Right lobe of liver (tissue), 6 donors: ENCODE data around the gene CACNA1C. TPM values are rescaled to one million over a fixed set of nuclear protein-coding genes. Genes with fewer than 3 reads are reported as not detected.

ENCODE experiments used
- ATAC-seq, 4 donors: fragments of 200-7000 bp; cut with Tn5 transposase; one replicate each; pipeline ENCODE4 v1.9.1; 2020; ENCODE audit warnings: mild to moderate bottlenecking in 4 of 4, moderate library complexity in 4 of 4
- DNase-seq, 3 donors: peaks; one replicate each; pipeline ENCODE4 v3.0.0-alpha.2; 2020
- H3K27ac ChIP-seq, 3 donors: fragments of 200-600 bp; one replicate each; pipeline ENCODE4 v1.8.0; 2022
- H3K27me3 ChIP-seq, 2 donors: fragments of 200-600 bp; one replicate each; pipeline ENCODE4 v1.8.0; 2022
- H3K36me3 ChIP-seq, 4 donors: fragments of 200-600 bp; sonication (generic) in 1 of 4; one replicate each; pipeline versions ENCODE4 v1.5.1 to v1.8.0; 2017 to 2022; ENCODE audit warnings: control low read depth in 1 of 4
- H3K4me1 ChIP-seq, 4 donors: fragments of 200-600 bp; sonication (generic) in 1 of 4; one replicate each; pipeline versions ENCODE4 v1.5.1 to v1.8.0; 2017 to 2022; ENCODE audit warnings: control low read depth in 1 of 4
- H3K4me3 ChIP-seq, 3 donors: fragments of 200-600 bp; one replicate each; pipeline ENCODE4 v1.8.0; 2022
- H3K9me3 ChIP-seq, 4 donors: fragments of 200-600 bp; sonication (generic) in 1 of 4; one replicate each; pipeline versions ENCODE4 v1.5.1 to v1.8.0; 2017 to 2022; ENCODE audit warnings: control low read depth in 1 of 4
- POLR2A ChIP-seq: fragments of 450-650 bp; IDR thresholded peaks from one replicate; pipeline ENCODE4 v1.6.1; 2017; ENCODE audit warnings: antibody characterized with exemption, mild to moderate bottlenecking
- WGBS: methylation state at CpG from one replicate; pipeline ENCODE4 v1.1.6; 2018; ENCODE audit warnings: low coverage, low lambda C conversion rate; ENCODE audit not compliant: insufficient coverage; ENCODE audit errors: missing lambda C conversion rate; 5-methylcytosine and 5-hydroxymethylcytosine counted together
- intact Hi-C, 2 donors: fragments of 100-400 bp; cut with DNase I; formaldehyde crosslinking; loops; one replicate each; pipeline versions ENCODE4 v1.11.2 to v1.14.1; 2022
- total RNA-seq, 6 experiments: library from RNA; depleted of rRNA in 2 of 6; stranded (reverse); fragments of >200 nt in 2 of 6; fragmentation: NEBNext Ultra II Directional in 3 of 6; extraction: Animal tissue kit (Norgen Biotek cat#: 25700) in 3 of 6; gene quantifications; one replicate each; pipeline versions ENCODE4 v1.1.0 to v1.2.4, GENCODE V29; 2016 to 2023
- TF ChIP-seq, protein P1 (sequence below), 4 donors: fragments of 200-600 bp in 3 of 4; fragments of 450-650 bp in 1 of 4; IDR thresholded peaks; one replicate each; pipeline versions ENCODE4 v1.5.1 to v1.8.0; 2016 to 2022; ENCODE audit warnings: antibody characterized with exemption in 4 of 4, mild to moderate bottlenecking in 2 of 4
- donor health status: DM: no; HTN: yes; CAD: no.
- donor health status: DM: no; HTN: no; CAD: no.
- donor health status: DM: no; HTN: no; CAD: no.
- donor health status: DM: no; HTN: yes; CAD: no.
- donor health status: DM: no; HTN: yes; CAD: no.

Gene CACNA1C
- total RNA-seq, 6 experiments from 2014 or later, result 0.18 to 1.0 (median 0.57) TPM

DNA sequence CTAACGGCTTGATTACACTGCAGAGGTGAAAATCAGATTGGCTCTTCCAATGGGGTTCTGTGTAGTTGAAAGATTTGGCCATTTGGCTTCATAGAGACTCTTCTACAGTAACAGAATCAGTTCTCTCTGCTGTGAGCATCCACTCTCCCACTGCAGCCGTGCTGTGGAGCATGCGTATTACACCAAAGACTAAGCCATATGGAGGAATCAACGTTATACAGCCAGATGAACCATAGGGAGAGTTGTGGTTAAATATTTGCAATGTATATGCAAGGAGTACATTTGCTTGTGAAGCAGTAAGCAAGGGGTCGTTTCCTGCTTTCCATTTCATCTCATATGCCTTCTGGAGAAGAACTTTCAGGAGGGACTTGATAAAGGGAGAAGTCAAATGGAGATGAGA, 410.9 kb downstream of the CACNA1C start:
- DNase-seq (no peak), ATAC-seq (no peak)
- Histone ChIP-seq H3K4me1 (no peaks in the 10 kb centered on the region), H3K27ac (no peak overlapping the region), H3K4me3 (no peak overlapping the region), H3K27me3 (no peaks in the 10 kb centered on the region), H3K9me3 (no peaks in the 10 kb centered on the region), H3K36me3 (no peaks in the 10 kb centered on the region)
- TF ChIP-seq, protein P1, sequence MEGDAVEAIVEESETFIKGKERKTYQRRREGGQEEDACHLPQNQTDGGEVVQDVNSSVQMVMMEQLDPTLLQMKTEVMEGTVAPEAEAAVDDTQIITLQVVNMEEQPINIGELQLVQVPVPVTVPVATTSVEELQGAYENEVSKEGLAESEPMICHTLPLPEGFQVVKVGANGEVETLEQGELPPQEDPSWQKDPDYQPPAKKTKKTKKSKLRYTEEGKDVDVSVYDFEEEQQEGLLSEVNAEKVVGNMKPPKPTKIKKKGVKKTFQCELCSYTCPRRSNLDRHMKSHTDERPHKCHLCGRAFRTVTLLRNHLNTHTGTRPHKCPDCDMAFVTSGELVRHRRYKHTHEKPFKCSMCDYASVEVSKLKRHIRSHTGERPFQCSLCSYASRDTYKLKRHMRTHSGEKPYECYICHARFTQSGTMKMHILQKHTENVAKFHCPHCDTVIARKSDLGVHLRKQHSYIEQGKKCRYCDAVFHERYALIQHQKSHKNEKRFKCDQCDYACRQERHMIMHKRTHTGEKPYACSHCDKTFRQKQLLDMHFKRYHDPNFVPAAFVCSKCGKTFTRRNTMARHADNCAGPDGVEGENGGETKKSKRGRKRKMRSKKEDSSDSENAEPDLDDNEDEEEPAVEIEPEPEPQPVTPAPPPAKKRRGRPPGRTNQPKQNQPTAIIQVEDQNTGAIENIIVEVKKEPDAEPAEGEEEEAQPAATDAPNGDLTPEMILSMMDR (IDR thresholded peaks at IDR 0.05), result no peak
- no peak for TF ChIP-seq POLR2A
- WGBS, result 35% methylated on average over 5 of the region's 5 CpGs
- intact Hi-C loops, result no loop called here

DNA sequence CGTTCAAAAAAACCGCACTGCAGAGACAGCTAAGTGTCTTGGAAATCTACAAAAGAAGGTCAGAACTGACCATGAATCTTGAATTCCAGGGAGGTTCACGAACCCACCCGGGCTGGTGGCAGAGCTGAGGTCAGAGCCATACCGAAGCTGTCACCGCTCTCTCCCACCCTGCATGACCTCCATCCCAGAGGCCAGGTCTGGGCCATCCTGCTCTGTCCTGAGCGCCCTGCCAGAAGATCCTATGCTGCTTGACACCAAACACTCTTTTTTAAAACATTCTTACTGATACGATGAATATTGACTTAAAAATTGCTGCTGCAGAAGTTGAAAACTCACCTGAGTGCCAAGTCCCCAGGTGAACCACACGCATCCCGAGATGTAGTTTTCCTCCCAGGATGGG, 412.9 kb downstream of the CACNA1C start:
- Histone ChIP-seq H3K9me3 (no peaks in the 10 kb centered on the region), H3K27me3 (no peaks in the 10 kb centered on the region), H3K4me3 (no peak overlapping the region), H3K27ac (no peak overlapping the region), H3K4me1 (no peaks in the 10 kb centered on the region), H3K36me3 (no peaks in the 10 kb centered on the region)
- ATAC-seq (no peak), DNase-seq (no peak)
- 50% methylated on average over 7 of the region's 10 CpGs for WGBS
- TF ChIP-seq POLR2A, result no peak
- TF ChIP-seq, protein P1 (IDR thresholded peaks at IDR 0.05), result no peak
- intact Hi-C loops, result no loop called here

DNA sequence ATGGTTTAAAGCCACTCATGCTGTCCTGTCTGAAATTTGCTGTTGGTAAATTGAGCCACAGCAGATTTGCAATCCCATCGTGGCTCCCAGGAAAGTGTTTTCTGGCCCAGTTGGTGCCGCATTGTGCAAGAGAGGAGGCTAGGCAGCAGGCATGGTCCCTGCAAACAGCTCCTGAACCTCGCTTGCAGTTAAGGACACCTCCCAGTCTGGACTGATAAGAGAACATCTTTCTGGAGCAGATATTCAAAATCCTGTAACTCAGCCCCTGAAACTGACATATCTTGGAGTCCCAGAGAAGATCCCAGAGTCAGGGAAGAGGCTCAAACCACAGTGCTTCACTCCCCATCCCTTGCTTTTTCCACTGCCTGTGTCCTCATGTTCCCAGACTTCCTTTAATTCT, 413.4 kb downstream of the CACNA1C start:
- Histone ChIP-seq H3K4me1 (no peaks in the 10 kb centered on the region), H3K4me3 (no peak overlapping the region), H3K9me3 (no peaks in the 10 kb centered on the region), H3K27ac (no peak overlapping the region), H3K36me3 (no peaks in the 10 kb centered on the region), H3K27me3 (no peaks in the 10 kb centered on the region)
- DNase-seq, result no peak
- ATAC-seq, result no peak
- WGBS, result no CpG with 5 or more reads among the region's 3 CpGs
- intact Hi-C loops, result no loop called here
- TF ChIP-seq, protein P1 (IDR thresholded peaks at IDR 0.05), result no peak
- TF ChIP-seq POLR2A, result no peak

DNA sequence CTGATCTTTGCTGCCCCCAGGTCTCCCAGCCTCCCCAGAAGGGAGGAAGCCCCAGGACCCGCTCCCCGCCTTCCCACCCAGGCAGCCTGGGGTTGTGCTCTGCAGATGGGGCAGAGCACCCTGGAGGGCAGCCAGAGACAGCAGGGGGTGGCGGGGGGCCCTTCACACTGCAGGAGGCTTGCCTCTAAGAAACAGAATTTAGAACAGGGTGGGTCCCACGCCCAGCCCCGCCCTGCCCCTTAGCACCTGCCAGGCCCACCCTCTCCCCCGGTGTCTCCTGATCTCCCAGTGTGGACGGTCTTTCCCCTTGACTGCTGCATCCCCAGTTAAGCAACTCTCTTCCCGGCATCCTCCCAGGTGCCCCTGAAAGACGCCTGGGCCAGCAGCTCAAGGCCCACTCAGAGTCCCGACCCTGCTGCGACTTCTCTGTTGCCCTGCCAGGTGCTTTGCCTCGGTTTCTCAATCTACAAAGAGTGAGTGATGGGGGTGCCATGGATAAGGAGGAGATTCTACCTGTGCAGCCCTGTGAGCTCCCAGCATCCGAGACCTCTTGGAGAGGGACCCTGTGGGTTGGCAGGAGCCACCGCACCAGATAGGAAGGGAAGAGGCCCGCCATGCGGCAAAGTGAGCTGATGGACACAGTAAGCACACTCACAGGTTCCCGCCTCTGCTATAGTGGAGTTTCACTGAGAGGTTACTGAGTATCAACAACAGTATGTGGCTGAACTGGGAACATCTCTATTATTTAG, 414.8 kb downstream of the CACNA1C start:
- Histone ChIP-seq H3K36me3 (no peaks in the 10 kb centered on the region), H3K4me3 (no peak overlapping the region), H3K27ac (no peak overlapping the region), H3K9me3 (no peaks in the 10 kb centered on the region), H3K27me3 (no peaks in the 10 kb centered on the region), H3K4me1 (no peaks in the 10 kb centered on the region)
- intact Hi-C loops, result no loop called here
- WGBS, result 85% methylated on average over 5 of the region's 17 CpGs
- no peak for TF ChIP-seq POLR2A
- TF ChIP-seq, protein P1 (IDR thresholded peaks at IDR 0.05), result no peak
- DNase-seq, result no peak
- peak in 1 of 4 donors; percentile 10 for ATAC-seq
